ENCODE measurements around the gene CNTN5. TPM values are rescaled to one million over a fixed set of nuclear protein-coding genes. Genes with fewer than 3 reads are reported as not detected.

Gene CNTN5
- total RNA-seq, 1 experiment from 2014 or later = not detected

- Histone ChIP-seq H3K79me2 (ENCODE audit: low read length) (no peaks in the 10 kb centered on the region), H3F3A (ENCODE audit: low read length, unreplicated experiment) (no peaks in the 10 kb centered on the region), H3K9ac (ENCODE audit: low read length) (no peak overlapping the region), H3K4me2 (ENCODE audit: low read length) (no peak overlapping the region), H2AFZ (ENCODE audit: low read length) (no peak overlapping the region), H3K36me3 (ENCODE audit: low read depth, low read length) (no peaks in the 10 kb centered on the region), H3K9me2 (replicated peaks; ENCODE audit: low read length) (no peaks in the 10 kb centered on the region), H3K9me3 (ENCODE audit: low read length) (no peaks in the 10 kb centered on the region), H3K4me1 (ENCODE audit: insufficient read depth, low read length) (no peaks in the 10 kb centered on the region), H3K27me3 (ENCODE audit: low read length) (peaks cover 87% of the 10 kb centered on the region), H3K4me3 (ENCODE audit: low read length) (no peak overlapping the region), H4K20me1 (ENCODE audit: low read length) (no peaks in the 10 kb centered on the region), H3K27ac (ENCODE audit: low read length) (no peak overlapping the region)
- CTCF ChIA-PET = no interaction called here
- POLR2A ChIA-PET (ENCODE audit: unreplicated experiment) = no interaction called here
- DNase-seq (no peak), ATAC-seq (no peak)
- intact Hi-C loops (cut with micrococcal nuclease) = no loop called here
- no TSS peak for BruUV-seq (replicated peaks)
- no peak for TF ChIP-seq CTCF (conservative IDR thresholded peaks at IDR 0.05; ENCODE audit: low read depth, low read length)
- TF ChIP-seq EZH2phosphoT487 (IDR thresholded peaks at IDR 0.05; ENCODE audit: borderline replicate concordance, low read length) = no peak
- no peak for TF ChIP-seq EZH2 (IDR thresholded peaks at IDR 0.05; ENCODE audit: low read length, unreplicated experiment)
These were observed 1282.1 kb downstream of the CNTN5 start for GRCh38 chr11:100302824-100303223.

GRCh38 chr11:100303897-100304296 lies 1283.1 kb downstream of the CNTN5 start:
- Histone ChIP-seq H4K20me1 (ENCODE audit: low read length) (no peaks in the 10 kb centered on the region), H3F3A (ENCODE audit: low read length, unreplicated experiment) (no peaks in the 10 kb centered on the region), H3K79me2 (ENCODE audit: low read length) (no peaks in the 10 kb centered on the region), H3K4me3 (ENCODE audit: low read length) (no peak overlapping the region), H3K36me3 (ENCODE audit: low read depth, low read length) (no peaks in the 10 kb centered on the region), H3K9ac (ENCODE audit: low read length) (no peak overlapping the region), H3K27ac (ENCODE audit: low read length) (no peak overlapping the region), H3K9me3 (ENCODE audit: low read length) (no peaks in the 10 kb centered on the region), H3K4me1 (ENCODE audit: insufficient read depth, low read length) (no peaks in the 10 kb centered on the region), H3K27me3 (ENCODE audit: low read length) (peaks cover 84% of the 10 kb centered on the region), H3K4me2 (ENCODE audit: low read length) (no peak overlapping the region), H2AFZ (ENCODE audit: low read length) (no peak overlapping the region), H3K9me2 (replicated peaks; ENCODE audit: low read length) (no peaks in the 10 kb centered on the region)
- POLR2A ChIA-PET (ENCODE audit: unreplicated experiment) = no interaction called here
- CTCF ChIA-PET = no interaction called here
- ATAC-seq (no peak), DNase-seq (no peak)
- BruUV-seq (replicated peaks) = no TSS peak
- TF ChIP-seq EZH2 (IDR thresholded peaks at IDR 0.05; ENCODE audit: low read length, unreplicated experiment) (no peak), CTCF (conservative IDR thresholded peaks at IDR 0.05; ENCODE audit: low read depth, low read length) (no peak), EZH2phosphoT487 (IDR thresholded peaks at IDR 0.05; ENCODE audit: borderline replicate concordance, low read length) (no peak)
- intact Hi-C loops (cut with micrococcal nuclease) = no loop called here

GRCh38 chr11:100308202-100308601 lies 1287.5 kb downstream of the CNTN5 start:
- no peaks in the 10 kb centered on the region for H3K9me3 ChIP-seq (ENCODE audit: low read length)
- H3K4me1 ChIP-seq (ENCODE audit: insufficient read depth, low read length) = no peaks in the 10 kb centered on the region
- no peaks in the 10 kb centered on the region for H3K9me2 ChIP-seq (replicated peaks; ENCODE audit: low read length)
- ChIA-PET POLR2A (ENCODE audit: unreplicated experiment) (no interaction called here), CTCF (no interaction called here)
- no peaks in the 10 kb centered on the region for H3K36me3 ChIP-seq (ENCODE audit: low read depth, low read length)
- no peak overlapping the region for H3K4me2 ChIP-seq (ENCODE audit: low read length)
- no peak overlapping the region for H3K9ac ChIP-seq (ENCODE audit: low read length)
- H3F3A ChIP-seq (ENCODE audit: low read length, unreplicated experiment) = no peaks in the 10 kb centered on the region
- H3K27ac ChIP-seq (ENCODE audit: low read length) = no peak overlapping the region
- intact Hi-C loops (cut with micrococcal nuclease) = no loop called here
- ATAC-seq (no peak), DNase-seq (no peak)
- H3K27me3 ChIP-seq (ENCODE audit: low read length) = peaks cover 84% of the 10 kb centered on the region
- H4K20me1 ChIP-seq (ENCODE audit: low read length) = no peaks in the 10 kb centered on the region
- no peak overlapping the region for H3K4me3 ChIP-seq (ENCODE audit: low read length)
- H2AFZ ChIP-seq (ENCODE audit: low read length) = no peak overlapping the region
- H3K79me2 ChIP-seq (ENCODE audit: low read length) = no peaks in the 10 kb centered on the region
- TF ChIP-seq EZH2phosphoT487 (IDR thresholded peaks at IDR 0.05; ENCODE audit: borderline replicate concordance, low read length) (no peak), EZH2 (IDR thresholded peaks at IDR 0.05; ENCODE audit: low read length, unreplicated experiment) (no peak), CTCF (conservative IDR thresholded peaks at IDR 0.05; ENCODE audit: low read depth, low read length) (no peak)
- BruUV-seq (replicated peaks) = no TSS peak
